SH-SY5Y (cell line): ENCODE data around the gene ATRNL1.

Experiments used
- GATA2 ChIP-seq: IDR thresholded peaks from 2 replicates; pipeline ENCODE4 v1.6.1; 2011; ENCODE audit warnings: mild to moderate bottlenecking, low read depth, low read length
- GATA3 ChIP-seq: IDR thresholded peaks from 2 replicates; pipeline ENCODE4 v1.6.1; 2011; ENCODE audit warnings: low read depth, mild to moderate bottlenecking, low read length, moderate library complexity

DNA sequence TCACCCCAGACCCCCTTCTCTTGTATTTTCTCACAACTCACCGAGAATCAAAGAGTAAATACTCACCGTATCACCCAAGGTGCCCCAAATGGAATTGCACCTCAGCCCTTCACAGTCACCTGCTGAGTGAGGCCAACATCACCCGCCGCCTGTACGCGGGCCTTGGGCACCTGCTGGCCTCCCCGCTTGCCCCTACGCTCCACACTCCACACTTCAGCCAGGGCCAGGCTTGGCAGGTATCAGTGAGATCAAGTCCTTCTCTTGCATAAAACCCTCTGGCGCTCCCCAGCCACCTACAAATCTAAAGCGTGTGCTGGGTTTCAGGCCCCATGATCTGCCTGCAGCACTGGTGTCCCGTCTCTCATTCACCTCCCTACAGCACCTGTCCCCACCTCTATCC is 879.3 kb downstream of the ATRNL1 start:
- TF ChIP-seq GATA2 (no peak), GATA3 (no peak)
